GM19240 (cell line): ENCODE results near the gene MOCS3.

Source experiments
- DNase-seq: peaks from one replicate; pipeline ENCODE4 v3.0.0; 2011; ENCODE audit warnings: low spot score; ENCODE audit not compliant: insufficient read length

Gene MOCS3, protein sequence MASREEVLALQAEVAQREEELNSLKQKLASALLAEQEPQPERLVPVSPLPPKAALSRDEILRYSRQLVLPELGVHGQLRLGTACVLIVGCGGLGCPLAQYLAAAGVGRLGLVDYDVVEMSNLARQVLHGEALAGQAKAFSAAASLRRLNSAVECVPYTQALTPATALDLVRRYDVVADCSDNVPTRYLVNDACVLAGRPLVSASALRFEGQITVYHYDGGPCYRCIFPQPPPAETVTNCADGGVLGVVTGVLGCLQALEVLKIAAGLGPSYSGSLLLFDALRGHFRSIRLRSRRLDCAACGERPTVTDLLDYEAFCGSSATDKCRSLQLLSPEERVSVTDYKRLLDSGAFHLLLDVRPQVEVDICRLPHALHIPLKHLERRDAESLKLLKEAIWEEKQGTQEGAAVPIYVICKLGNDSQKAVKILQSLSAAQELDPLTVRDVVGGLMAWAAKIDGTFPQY

DNA sequence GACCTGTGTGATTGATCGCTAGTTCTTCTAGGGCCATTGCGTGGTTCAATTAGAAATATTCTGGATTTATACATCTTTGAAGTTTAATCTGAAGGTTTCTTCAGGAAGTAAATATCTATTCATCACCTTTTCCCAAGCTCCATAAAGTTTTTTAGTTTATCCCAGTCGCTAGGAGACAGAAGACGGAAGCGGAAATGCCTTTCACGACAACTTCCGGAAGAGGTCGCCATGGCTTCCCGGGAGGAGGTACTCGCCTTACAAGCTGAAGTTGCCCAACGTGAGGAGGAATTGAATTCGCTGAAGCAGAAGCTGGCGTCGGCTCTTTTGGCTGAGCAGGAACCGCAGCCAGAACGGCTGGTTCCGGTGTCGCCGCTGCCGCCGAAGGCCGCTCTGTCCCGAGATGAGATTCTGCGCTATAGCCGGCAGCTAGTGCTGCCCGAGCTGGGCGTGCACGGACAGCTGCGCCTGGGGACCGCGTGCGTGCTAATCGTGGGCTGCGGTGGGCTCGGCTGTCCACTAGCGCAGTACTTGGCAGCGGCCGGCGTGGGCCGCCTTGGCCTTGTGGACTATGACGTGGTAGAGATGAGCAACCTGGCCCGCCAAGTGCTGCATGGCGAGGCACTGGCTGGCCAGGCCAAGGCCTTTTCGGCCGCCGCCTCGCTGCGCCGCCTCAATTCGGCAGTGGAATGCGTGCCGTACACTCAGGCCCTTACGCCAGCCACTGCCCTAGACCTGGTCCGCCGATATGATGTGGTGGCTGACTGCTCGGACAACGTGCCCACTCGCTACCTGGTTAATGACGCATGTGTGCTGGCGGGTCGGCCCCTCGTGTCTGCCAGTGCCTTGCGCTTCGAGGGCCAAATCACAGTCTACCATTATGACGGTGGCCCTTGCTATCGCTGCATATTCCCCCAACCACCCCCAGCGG is at the start of gene MOCS3:
Gene MOCS3, plus strand, starts transcription at position 204 of the 928 bp plus-strand sequence. Its CDS starts 25 bp downstream, at position 229.
- peak; percentile 41 for DNase-seq

DNA sequence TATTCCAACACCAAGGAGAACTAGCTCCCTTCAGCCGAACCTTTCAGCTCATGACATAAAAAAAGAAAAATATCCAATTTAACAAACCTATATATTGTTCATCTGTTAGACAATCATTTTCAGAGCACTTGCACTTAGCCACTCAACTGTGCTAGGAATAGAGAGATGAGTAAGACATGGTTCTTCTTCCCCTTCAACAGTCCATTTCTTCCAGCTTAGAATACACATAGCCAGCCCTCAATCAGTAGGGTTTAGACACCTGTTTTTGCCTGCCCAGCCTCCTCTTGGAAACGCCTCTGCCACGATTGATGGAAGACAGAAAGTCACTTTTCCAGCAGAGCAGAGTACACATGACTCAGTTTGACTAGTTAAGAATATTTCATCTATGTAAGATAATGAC is 49.2 kb upstream of the MOCS3 start:
- DNase-seq = no peak

DNA sequence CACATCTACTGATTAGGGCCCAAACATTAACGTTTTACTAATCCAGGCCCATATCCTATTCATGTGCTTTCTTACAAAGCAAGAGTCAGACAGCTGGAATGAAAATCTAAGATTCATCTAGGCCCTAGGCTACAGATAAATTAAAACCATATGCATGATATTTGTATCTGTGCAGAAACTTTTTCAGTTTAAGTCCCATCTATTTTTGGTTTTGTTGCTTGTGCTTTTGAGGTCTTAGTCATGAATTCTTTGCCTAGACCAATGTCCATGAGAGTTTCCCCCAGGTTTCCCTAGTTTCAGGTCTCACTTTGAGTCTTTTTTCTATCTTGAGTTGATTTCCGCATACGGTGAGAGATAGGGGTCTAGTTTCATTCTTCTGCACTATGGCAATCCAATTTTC is 47.6 kb upstream of the MOCS3 start:
- DNase-seq = no peak

DNA sequence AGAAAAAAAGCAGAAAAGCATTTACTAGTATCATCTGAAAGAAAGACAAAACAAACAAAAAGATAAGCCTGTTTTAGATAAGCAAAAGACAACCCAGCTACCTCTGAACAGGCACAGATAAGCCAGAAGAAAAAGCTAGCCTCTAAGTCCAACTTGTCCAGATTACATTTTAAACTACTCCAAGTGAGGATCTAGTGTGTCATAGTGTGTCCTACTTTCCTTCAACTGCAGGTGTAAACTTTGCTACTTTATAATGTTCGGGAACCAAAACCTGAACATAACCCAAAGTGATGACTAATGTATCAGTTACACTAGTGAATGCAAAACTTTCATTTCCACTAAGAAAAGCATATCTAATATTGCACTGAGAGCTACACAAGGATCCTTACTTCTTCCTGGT is 46.9 kb upstream of the MOCS3 start:
- no peak for DNase-seq

DNA sequence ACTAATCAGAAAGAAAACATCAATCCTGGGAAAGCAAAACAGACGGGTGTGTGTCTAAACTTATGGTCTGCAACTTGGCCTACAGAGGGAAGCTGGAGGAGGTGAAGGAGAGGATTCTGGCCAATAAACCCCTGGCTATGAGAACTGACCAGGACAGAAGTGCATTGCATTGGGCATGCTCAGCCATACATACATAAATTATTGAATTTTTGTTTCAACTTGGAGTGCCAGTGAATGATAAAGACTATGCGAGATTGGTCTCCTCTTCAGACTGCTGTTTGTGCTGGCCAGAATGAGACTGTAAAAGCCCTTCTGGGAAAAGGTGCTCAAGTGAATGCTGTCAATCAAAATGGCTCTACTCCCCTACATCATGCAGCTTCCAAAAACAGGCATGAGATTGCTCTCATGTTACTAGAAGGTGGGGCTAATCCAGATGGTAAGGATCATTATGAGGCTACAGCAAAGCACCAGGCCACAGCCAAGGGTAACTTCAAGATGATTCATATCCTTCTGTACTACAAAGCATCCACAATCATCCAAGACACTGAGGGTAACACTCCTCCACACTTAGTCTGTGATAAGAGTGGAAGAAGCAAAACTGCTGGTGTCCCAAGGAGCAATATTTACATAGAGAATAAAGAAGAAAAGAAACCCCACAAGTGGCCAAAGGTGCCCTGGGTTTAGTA is 44.8 kb upstream of the MOCS3 start:
- DNase-seq = no peak

DNA sequence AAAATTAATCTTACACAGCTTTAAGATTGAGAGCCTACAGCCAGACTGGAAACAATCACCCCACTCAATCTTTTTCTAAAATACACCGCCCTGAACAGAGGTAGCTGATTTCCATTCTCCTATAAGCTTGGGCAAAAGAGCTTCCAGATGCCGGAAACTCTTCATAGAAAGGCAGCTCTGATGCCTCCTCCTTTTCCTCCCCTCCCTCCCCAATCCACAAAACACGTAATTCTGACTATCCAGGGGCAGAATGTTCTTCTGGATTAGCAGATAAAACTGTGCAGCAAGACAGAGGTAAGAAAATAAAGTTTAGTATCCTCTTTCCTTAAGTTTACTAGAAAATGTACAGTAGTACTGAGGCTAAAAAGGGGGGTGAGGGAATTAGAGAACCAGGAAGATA is 43.2 kb upstream of the MOCS3 start:
- DNase-seq = no peak

DNA sequence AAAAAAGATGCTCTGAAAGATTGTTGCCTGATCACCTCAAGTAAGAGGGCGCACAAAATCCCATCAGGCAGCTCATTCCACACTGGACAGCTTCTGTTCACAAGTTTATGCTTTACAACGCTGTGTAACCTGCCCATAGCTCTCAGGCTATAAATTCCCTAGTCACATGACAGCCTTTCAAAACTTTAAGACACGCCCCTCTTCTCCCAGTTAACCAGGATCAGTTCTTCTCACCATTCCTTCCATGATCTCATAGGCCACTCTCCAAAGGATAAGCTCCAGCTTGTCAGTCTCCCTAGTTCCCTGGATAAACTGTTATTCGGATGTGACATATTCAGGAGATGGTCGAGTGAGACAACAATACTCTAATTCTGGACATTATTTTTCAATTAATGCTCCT is 42.4 kb upstream of the MOCS3 start:
- no peak for DNase-seq

DNA sequence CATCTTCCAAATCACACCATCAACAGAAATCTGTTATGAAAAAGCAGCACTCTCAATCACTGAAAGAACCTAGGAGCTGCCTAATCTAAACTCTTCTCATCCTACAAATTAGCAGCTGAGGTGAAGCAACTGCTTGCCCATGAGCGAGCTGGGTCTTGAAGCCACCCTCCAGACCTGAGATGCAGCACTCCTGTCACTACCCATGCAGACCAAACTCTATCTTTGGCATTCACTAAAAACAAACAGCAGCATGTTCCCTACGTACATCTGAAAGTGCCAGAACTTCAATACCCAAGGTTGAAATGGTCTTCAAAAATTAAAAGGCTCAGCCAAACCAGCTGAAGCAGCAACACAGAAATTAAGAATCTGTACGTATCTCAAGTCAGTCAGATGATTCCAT is 41.7 kb upstream of the MOCS3 start:
- DNase-seq = no peak

DNA sequence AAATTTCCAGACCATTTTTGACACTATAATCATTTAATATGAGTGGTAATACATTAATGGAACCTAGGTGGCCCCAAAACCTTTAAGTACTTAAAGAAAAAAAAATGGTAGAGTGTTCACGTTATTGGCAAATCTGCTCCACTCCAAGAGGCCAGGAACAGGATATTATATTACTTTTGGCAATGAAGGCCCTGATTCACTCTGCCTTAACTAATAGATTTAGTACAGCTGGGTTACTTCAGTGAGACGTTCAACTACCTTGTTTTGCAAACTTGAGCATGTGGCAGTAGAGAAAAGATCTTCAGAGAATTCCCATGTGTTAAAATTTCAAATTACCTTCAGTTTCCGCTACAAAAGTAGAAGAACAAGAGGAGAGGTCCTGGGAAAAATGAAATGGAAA is 40.2 kb upstream of the MOCS3 start:
- no peak for DNase-seq

DNA sequence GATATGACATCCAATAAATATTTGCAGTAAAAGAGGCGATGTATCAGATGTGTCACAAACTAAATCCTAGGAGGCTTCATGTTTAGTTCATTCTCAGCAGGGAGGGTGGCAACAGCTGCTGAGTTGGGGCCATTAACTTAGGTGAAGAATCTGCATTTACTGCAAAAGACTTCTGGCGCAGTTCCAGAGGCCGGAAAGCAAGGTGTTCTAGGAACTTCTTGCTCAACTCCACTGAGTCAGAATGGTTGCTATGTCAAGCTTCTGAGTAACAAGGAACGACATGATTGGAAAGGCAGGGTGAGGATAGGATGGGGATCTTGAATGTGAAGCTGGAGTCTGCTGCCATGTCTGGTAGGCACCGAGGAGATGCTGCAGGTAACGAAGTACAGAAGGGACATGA is 39.1 kb upstream of the MOCS3 start:
- no peak for DNase-seq

DNA sequence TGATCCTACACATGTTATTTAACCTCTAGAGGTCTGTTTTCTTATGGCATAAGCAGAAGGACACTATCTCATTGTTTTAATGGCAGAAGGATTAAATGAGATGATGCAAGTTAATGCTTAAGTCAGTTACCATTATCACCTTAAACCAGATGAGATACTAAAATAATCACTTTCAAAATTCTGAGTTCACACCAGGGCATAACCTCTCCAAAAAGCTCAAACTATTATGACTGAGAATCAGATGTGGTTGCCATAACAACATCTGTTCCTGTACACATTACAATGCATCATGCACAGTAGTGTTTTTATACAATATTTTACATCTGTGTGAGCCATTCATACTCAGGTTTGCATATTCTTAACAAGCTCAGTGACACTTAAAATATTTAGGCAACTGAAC is 37.6 kb upstream of the MOCS3 start:
- no peak for DNase-seq

DNA sequence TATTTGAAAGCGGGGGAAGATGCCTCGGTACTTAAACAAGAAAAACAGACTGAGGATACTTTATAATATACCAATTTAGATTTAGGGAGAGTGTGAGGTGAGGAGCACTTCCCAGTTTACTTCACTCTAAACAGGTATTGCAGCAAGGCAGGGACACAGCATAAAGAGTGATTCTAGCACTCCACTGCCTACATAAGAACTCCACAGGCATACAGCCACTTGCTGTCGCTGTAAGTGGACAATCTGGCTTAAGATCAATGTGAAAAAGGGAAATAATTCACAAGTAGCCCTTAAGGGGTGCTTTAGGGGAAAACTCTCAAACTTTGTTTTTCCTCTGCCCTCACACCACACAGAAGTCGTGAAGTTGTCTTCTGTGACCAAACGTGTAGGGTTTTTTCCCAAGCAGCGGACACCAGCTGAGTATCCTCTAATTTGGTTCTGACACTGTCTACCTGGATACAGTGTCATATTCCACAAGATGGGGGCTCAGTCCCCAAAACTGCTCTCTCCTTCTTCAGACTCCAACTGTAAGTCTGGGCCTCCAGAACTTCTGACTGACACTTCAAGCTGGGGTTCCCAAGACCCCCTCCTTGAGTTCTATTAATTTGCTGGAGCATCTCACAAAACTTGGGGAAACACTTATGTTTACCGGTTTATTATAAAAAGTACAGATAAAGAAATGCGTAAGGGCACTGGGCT is 36.7 kb upstream of the MOCS3 start:
- no peak for DNase-seq

DNA sequence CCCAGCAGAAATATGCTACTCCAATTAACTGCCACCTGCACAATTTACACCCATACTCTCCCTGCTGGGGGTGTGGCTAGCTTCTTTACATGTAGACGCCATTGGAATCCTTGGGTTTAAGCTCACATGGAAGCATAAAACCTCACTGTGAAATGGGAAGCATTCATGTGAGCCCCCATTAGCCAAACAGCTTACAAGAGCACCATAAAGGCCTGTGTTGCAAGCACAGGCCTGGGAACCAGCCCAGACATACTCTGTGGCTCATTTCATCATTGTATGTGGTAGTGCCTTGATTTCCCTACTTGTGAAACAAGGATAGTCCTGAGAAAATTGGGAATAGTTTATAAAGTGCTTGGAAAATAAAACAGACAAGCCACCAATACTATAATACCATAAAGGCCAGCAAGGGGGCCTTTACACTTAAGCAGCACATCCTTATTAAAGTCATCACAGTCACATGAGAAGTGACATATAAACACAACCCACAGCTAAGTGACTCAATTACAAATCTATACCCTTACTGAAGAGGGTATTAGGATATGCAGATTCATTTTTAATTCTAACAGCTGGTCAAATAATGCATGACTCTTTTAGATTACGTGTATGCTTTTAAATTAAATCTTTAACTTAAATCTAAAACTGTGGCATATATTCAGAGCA is 34.2 kb upstream of the MOCS3 start:
- no peak for DNase-seq

DNA sequence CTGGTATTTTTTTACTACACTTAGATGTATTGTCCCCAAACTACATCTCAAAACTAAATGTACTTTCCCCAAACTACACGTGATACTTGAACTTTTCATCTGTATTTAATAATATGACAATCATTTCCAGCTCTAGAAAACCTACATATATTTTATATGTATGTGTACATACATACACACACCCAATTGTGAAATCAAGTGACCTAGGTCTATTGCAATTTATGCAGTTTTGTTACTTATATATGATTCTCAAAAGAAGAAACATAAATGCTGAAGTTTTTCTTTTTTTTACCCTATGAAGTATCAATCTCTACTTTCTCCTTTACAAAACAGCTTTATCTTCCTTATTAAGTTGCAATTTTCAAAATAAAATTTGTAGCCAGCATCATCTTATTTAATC is 32.1 kb upstream of the MOCS3 start:
- DNase-seq = no peak

DNA sequence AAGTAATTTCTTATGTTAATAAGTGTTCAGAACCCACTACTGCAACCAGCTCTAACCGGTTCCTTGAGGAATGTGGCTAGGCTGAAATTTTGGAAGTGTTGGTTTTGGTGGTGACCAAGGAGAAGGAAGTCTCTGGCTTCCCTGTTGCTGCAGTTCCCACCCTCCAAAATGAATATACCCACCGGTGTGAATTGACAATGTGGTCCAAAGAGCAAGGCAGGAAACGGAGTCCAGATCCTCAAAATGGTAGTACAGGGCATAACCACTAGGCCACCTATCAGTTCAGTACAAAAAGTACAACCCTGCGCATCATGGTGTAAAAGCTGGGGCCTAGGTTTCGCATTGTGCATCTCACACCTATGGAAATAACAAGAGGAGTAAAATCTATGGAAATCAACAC is 30.1 kb upstream of the MOCS3 start:
- no peak for DNase-seq

DNA sequence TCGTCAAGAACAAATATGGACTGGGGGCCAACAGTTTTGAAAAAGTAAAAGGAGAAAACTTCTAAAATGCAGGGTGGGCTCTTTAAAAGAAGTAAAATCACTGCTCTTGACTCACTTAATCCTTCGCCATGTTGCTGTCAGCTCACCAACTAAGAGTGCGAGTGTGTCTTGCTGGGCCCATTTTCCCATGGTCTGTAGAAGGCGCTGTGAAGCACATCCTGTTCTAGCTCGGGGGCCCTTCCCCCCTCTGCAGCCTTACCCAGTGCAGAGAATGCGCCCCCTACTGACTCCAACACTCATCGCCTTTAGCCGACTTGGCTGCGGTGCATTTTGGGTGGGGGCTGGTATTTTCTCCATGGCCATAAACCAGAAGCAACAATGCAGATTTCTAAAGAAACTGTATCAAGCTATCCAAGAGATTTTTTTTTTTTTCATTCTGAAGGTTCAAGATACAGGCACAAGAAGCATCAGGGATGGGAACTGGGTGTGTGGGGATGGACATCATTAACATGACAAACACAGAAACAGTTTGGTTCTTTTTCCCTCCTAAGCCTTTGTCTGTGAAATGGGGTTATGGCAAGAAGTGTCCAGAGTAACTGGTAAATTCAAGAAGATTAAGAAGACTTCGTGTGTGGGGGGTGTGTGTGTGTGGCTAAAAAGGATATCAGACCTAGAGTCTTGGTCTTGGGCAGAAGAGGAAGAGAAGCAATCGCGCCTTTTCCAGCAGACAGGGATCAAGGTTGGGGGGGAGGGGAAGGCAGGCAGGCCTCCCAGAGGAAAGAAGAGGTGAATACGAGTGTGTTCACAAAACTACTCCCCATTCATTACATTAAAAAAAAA is 29.1 kb upstream of the MOCS3 start:
- DNase-seq = peak; percentile 88

DNA sequence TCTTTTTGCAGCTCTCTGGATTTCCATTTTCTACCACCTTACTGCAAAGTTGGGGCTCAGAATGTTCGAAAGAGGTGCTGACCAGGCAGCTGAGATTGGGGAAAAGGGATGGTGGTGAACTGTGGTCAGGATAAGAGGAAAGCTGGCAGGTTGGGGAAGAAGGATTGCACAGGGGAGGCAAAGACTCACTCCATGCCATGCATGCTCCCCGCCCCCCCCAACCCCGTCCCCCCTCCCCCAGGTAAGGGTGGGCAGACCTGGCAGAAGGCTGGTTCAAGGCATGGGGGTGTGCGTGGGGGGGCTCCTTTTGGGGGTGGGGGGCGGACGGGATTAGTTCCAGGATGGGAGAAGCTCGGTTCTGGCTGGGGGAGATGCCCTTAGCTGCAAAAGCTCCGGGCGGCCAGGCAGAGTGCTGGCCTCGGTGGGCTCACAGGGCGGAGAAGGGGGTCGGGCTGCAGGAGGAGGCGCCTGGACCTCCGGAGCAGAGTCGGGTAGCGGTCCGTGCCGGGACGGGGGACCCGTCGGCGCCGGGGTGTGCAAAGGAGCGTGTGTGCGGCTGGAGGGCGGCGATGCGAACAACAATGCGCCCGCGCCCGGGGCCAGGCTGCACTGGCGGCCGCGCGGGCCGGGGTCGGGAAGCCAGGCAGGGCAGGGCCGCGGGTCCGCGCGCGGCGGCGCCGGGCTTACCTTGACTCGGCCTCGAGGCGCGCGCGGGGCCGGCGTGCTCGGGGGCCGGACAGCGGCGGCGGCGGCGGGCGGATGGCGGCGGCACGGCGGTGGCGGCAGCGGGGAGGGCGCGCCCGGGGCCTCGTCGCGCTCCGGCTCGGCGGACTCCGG is 28.3 kb upstream of the MOCS3 start:
- DNase-seq = no peak

DNA sequence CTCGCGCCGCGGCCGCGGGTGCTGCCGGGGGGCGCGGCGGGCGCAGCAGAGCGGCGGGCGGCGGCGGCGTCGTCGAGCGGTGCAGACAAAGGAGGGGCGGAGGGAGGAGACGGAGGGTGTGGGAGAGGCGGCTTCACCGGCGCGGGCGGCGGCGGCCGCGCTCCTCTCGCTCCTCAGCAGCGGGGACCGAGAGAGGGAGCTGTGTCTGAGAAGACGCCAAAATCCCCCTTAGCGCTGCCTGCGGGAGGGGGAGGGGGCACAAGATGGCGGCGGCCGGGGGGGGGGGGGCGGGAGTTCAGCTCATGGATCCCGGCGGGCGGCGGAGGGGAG is 27.7 kb upstream of the MOCS3 start:
- no peak for DNase-seq
